Pancreas (tissue), 10 donors: Measurements from ENCODE around the gene ROS1. TPM values are rescaled to one million over a fixed set of nuclear protein-coding genes. Genes with fewer than 3 reads are reported as not detected.

ENCODE experiments used
- ATAC-seq, 4 donors: fragments of 200-7000 bp; cut with Tn5 transposase; one replicate each; pipeline versions ENCODE4 v1.8.0 to v1.9.1; 2020; ENCODE audit warnings: mild to moderate bottlenecking in 4 of 4, moderate library complexity in 4 of 4
- DNase-seq, 6 donors: peaks; one replicate each; pipeline ENCODE4 v3.0.0-alpha.2; 2020
- FAIRE-seq: peaks from 2 replicates; lab custom pipeline; 2012; peaks lifted over from hg19 to GRCh38; lab: Jason Lieb, UNC
- H3K27ac ChIP-seq, 4 donors: fragments of 200-600 bp; sonication (generic); 1 replicate in 3 of 4; 2 replicates in 1 of 4; pipeline versions ENCODE4 v1.5.0 to v1.8.0; 2020
- H3K27me3 ChIP-seq, 4 donors: fragments of 200-600 bp; one replicate each; pipeline ENCODE4 v1.8.0; 2021
- H3K36me3 ChIP-seq, 3 donors: fragments of 200-600 bp; sonication (generic) in 1 of 3; one replicate each; pipeline versions ENCODE4 v1.5.0 to v1.8.0; 2020 to 2021
- H3K4me1 ChIP-seq, 3 donors: fragments of 200-600 bp; one replicate each; pipeline ENCODE4 v1.8.0; 2021
- H3K4me3 ChIP-seq, 4 donors: fragments of 200-600 bp; sonication (generic) in 2 of 4; one replicate each; pipeline versions ENCODE4 v1.5.0 to v1.8.0; 2020 to 2021
- H3K9me3 ChIP-seq, 4 donors: fragments of 200-600 bp; one replicate each; pipeline ENCODE4 v1.8.0; 2021
- WGBS, 2 donors: extraction: QIAGEN DNeasy Blood & Tissue Kit; methylation state at CpG; one replicate each; pipeline ENCODE4 v1.1.7; 2013; 5-methylcytosine and 5-hydroxymethylcytosine counted together
- intact Hi-C, 3 donors: fragments of 100-400 bp; cut with DNase I; formaldehyde crosslinking; loops; one replicate each; pipeline versions ENCODE4 v1.11.1 to v1.14.2; 2022
- polyA plus RNA-seq, 2 donors: library from polyadenylated mRNA; stranded (reverse); fragments of 200-250 nt; gene quantifications; one replicate each; pipeline ENCODE4 v1.2.3, GENCODE V29; 2013
- total RNA-seq, 6 donors: library from RNA; stranded (reverse); fragmentation: NEBNext Ultra II Directional in 4 of 6; extraction: Animal tissue kit (Norgen Biotek cat#: 25700) in 4 of 6; gene quantifications; one replicate each; pipeline versions ENCODE4 v1.2.1 to v1.2.4, GENCODE V29; 2021 to 2023
- TF ChIP-seq, protein P1 (sequence below), 4 donors: fragments of 200-600 bp; sonication (generic) in 3 of 4; IDR thresholded peaks; one replicate each; pipeline versions ENCODE4 v1.5.0 to v1.8.0; 2021; ENCODE audit warnings: antibody characterized with exemption in 4 of 4
- donor health status: healthy with polysubstance abuse.
- donor health status: DM: no; HTN: no; CAD: no; lungs with moderate emphysema.
- donor health status: DM: no; HTN: no; CAD: no.
- donor health status: control.
- donor health status: control.
- donor health status: Bipolar disorder and iron deficiency.
- donor health status: DM: yes; HTN: yes; CAD: no.
- donor health status: DM: no; HTN: no; CAD: no.
- donor health status: DM: no; HTN: no; CAD: no.
- donor health status: DM: yes; HTN: yes; CAD: no.

ROS1 gene
- total and polyA plus RNA-seq, 8 donors, result 0.02 to 0.09 (median 0.04) TPM; not detected in 2

- intact Hi-C loops, result no loop called here
- Histone ChIP-seq H3K4me3 (no peak overlapping the region), H3K36me3 (no peaks in the 10 kb centered on the region), H3K9me3 (no peaks in the 10 kb centered on the region), H3K4me1 (no peaks in the 10 kb centered on the region), H3K27ac (no peak overlapping the region), H3K27me3 (no peaks in the 10 kb centered on the region)
- ATAC-seq (no peak), FAIRE-seq (no peak), DNase-seq (no peak)
- TF ChIP-seq, protein P1, sequence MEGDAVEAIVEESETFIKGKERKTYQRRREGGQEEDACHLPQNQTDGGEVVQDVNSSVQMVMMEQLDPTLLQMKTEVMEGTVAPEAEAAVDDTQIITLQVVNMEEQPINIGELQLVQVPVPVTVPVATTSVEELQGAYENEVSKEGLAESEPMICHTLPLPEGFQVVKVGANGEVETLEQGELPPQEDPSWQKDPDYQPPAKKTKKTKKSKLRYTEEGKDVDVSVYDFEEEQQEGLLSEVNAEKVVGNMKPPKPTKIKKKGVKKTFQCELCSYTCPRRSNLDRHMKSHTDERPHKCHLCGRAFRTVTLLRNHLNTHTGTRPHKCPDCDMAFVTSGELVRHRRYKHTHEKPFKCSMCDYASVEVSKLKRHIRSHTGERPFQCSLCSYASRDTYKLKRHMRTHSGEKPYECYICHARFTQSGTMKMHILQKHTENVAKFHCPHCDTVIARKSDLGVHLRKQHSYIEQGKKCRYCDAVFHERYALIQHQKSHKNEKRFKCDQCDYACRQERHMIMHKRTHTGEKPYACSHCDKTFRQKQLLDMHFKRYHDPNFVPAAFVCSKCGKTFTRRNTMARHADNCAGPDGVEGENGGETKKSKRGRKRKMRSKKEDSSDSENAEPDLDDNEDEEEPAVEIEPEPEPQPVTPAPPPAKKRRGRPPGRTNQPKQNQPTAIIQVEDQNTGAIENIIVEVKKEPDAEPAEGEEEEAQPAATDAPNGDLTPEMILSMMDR (IDR thresholded peaks at IDR 0.05), result no peak
- whole genome bisulfite sequencing, 2 donors, result 85 to 88% methylated on average over 4 of the region's 4 CpGs
These were observed 54.2 kb downstream of the ROS1 start for GRCh38 chr6:117371492-117371891.

DNA sequence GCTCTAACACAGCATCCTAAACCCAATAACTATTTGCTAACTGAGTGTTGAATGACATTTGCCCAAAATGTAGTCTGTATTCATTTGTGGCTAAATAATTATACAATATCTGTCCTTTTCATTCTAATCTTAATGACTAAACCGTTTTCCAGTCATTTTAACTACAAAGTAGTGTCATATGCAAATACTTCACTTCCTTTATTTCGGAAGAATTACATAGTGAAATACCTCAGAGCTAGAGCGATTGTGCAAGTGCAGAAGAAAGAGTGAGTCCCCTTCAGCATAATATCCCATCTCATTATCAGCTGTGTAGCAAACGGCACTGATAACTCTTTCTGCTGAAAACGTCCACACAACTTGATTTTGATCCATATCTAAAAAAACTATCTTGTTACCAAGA is 66.2 kb downstream of the ROS1 start:
- intact Hi-C loops, result no loop called here
- H3K4me3 ChIP-seq, result no peak overlapping the region
- no peaks in the 10 kb centered on the region for H3K9me3 ChIP-seq
- no peak for DNase-seq
- 62 to 71% methylated on average over 5 of the region's 5 CpGs for WGBS, 2 donors
- no peaks in the 10 kb centered on the region for H3K4me1 ChIP-seq
- no peak for ATAC-seq
- TF ChIP-seq, protein P1 (IDR thresholded peaks at IDR 0.05), result no peak
- H3K36me3 ChIP-seq, result no peaks in the 10 kb centered on the region
- FAIRE-seq, result no peak
- peaks cover 0 to 6% (median 0%) of the 10 kb centered on the region in 4 donors for H3K27me3 ChIP-seq
- no peak overlapping the region for H3K27ac ChIP-seq

DNA sequence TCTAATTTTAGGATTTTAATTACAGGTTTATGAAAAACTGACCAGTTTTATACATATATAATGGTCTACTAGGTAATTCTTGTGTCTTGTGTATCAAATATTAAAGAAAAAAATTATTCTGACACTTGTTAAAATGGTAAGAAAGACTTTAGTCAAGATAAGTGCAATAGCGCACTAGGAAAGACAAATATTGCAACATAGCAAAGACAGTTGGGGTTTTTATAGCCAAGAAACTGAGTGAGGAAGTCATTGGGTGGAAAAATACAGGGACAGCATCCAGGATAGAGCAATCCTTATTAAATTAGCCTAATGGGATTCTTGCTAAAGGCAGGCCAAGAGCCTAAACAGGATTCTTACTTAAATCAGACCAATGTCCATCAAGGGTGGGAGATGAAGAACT is 71.1 kb downstream of the ROS1 start:
- ATAC-seq (peak in 3 of 4 donors; percentile 31 to 71 (median 51)), FAIRE-seq (no peak), DNase-seq (no peak)
- intact Hi-C loops, result no loop called here
- Histone ChIP-seq H3K27me3 (no peaks in the 10 kb centered on the region), H3K27ac (no peak overlapping the region), H3K4me1 (no peaks in the 10 kb centered on the region), H3K4me3 (no peak overlapping the region), H3K36me3 (no peaks in the 10 kb centered on the region), H3K9me3 (no peaks in the 10 kb centered on the region)
- WGBS, 2 donors, result 23 to 43% methylated on average over 1 of the region's 1 CpG
- TF ChIP-seq, protein P1 (IDR thresholded peaks at IDR 0.05), result no peak

- 63 to 73% methylated on average over 3 of the region's 3 CpGs for WGBS, 2 donors
- DNase-seq (no peak), ATAC-seq (peak in 3 of 4 donors; percentile 39 to 62 (median 49)), FAIRE-seq (no peak)
- Histone ChIP-seq H3K27ac (no peak overlapping the region), H3K27me3 (no peaks in the 10 kb centered on the region), H3K9me3 (no peaks in the 10 kb centered on the region), H3K36me3 (no peaks in the 10 kb centered on the region), H3K4me3 (no peak overlapping the region), H3K4me1 (no peaks in the 10 kb centered on the region)
- intact Hi-C loops, result no loop called here
- TF ChIP-seq, protein P1 (IDR thresholded peaks at IDR 0.05), result peak in 3 of 4 donors; percentile 9 to 18 (median 18)
These were observed 73.2 kb downstream of the ROS1 start for GRCh38 chr6:117352466-117353081.

DNA sequence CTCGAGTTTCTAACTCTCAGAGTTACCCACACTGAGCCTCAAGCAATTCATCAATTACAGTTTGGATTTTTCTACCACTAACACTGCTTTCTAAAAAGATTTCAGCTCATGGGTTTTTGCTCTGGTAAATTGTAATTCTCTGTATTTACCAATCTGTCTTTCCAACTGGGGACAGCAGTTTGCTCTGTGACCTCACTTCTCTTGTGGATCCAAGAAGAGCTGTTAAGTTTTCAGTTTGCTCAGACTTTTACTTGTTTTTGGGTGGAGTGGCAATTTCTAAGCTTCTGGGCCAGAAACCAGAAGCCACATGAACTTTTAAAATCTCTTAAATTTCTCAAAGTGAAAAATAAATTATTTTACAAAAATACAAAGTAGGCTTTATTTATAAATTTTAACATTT is 74.2 kb downstream of the ROS1 start:
- 37 to 59% methylated on average over 1 of the region's 1 CpG for WGBS, 2 donors
- no peak for DNase-seq
- H3K36me3 ChIP-seq, result no peaks in the 10 kb centered on the region
- ATAC-seq, result no peak
- no peak overlapping the region for H3K27ac ChIP-seq
- no peaks in the 10 kb centered on the region for H3K9me3 ChIP-seq
- FAIRE-seq, result no peak
- no peak overlapping the region for H3K4me3 ChIP-seq
- TF ChIP-seq, protein P1 (IDR thresholded peaks at IDR 0.05), result no peak
- H3K4me1 ChIP-seq, result no peaks in the 10 kb centered on the region
- intact Hi-C loops, result no loop called here
- H3K27me3 ChIP-seq, result no peaks in the 10 kb centered on the region
